G401 (cell line): ENCODE results near the gene FLYWCH2. TPM values are rescaled to one million over a fixed set of nuclear protein-coding genes. Genes with fewer than 3 reads are reported as not detected.
A peak's percentile ranks its signal among the peaks of the same experiment; 100 is the strongest.

Experiments used
- DNase-seq: peaks from one replicate; pipeline ENCODE4 v3.0.0-alpha.2; 2015; ENCODE audit warnings: low spot score
- in situ Hi-C: cut with HindIII; loops from 2 replicates; pipeline ENCODE4 v1.10.0; 2016; ENCODE audit warnings: low sequenced_read_pairs, mixed read lengths
- total RNA-seq: library from RNA; depleted of rRNA; stranded (reverse); fragments of >200 nt; shearing (Covaris generic); gene quantifications from 2 replicates; pipeline ENCODE4 v1.2.3, GENCODE V29; 2014

The FLYWCH2 gene
- total RNA-seq, 1 experiment from 2014 or later: 91.6 TPM

- no peak for DNase-seq
- in situ Hi-C loops: no loop called here
Measured at GRCh38 chr16:2852731-2853507, 30.1 kb upstream of the FLYWCH2 start.

- in situ Hi-C loops: no loop called here
- DNase-seq: no peak
Measured at GRCh38 chr16:2853531-2854073, 29.4 kb upstream of the FLYWCH2 start.

DNA sequence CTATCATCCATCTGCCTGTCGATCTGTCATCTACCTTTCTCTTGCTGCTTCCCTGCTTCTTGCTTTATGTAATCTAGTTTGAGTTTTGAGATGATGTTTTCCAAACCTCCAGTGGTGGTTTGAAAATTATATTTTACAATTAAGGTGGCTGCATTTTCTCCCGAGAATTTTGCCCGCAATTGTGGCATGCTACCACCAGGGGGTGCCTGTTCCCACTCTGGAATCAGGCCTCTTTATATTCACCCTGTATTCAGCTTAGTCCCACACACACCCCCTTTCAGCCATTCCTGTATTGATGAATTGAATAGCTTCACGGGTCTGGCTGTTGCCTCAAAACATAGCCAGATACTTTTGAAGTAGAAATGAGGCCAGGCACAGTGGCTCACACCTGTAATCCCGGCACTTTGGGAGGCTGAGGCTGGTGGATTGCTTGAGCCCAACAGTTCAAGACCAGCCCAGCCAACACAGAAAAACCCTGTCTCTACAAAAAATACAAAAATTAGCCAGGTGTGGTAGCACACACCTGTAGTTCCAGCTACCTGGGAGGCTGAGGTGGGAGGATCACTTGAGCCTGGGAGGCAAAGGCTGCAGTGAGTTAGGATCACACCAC lies 28.2 kb upstream of the FLYWCH2 start:
- in situ Hi-C loops: no loop called here
- DNase-seq: no peak

GRCh38 chr16:2855536-2855935 lies 27.5 kb upstream of the FLYWCH2 start:
- in situ Hi-C loops: no loop called here
- DNase-seq: no peak

GRCh38 chr16:2856061-2856670 lies 26.8 kb upstream of the FLYWCH2 start:
- DNase-seq: no peak
- in situ Hi-C loops: no loop called here

GRCh38 chr16:2856686-2857450 lies 26.1 kb upstream of the FLYWCH2 start:
- no peak for DNase-seq
- in situ Hi-C loops: no loop called here

- in situ Hi-C loops: no loop called here
- DNase-seq: no peak
Measured at GRCh38 chr16:2857451-2858244, 25.4 kb upstream of the FLYWCH2 start, which contains the start of gene PRSS22. TSS of gene PRSS22 (minus strand) at chr16:2858170. CDS start at chr16:2858104, 66 bp downstream.

DNA sequence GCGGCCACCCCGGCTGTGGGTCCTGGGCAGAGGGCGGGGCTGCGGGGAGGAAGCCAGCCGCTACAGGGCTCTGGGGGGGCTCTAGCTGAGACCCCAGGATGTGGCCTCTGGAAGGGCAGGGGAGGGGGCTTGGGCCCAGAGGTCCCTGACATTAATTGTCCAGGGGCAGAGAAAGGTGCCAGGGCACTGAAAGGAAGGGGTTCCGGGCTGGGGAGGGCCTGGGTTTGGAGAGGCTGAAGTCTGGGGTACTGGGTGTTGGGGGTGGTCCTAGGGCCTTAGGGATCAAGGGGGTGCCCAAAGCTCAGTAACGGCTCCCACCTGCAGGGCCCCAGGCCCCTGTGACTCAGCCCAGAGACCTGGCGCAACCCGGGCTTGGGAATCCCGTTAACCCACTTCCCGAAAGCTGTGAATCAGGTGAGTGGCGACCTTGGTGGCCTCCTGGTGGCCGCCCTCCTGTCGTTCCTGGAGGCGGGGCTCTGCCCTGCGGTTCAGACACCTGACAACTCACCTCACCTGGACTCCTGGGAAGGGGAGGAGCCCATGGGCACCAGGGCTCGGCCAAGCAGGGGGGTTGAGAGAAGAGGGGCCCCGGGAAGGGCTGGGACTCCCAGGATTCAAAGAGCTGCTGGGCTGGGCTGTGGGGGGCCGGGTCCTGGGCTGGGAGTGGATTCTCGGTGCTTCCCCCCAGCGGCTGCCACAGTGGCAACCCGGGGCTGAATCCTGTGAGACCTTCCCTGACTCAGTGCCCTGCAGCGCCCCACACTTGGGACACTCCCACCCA lies 24.6 kb upstream of the FLYWCH2 start:
- DNase-seq: no peak
- in situ Hi-C loops: no loop called here

GRCh38 chr16:2859686-2860265 lies 23.2 kb upstream of the FLYWCH2 start:
- DNase-seq: no peak
- in situ Hi-C loops: no loop called here

DNA sequence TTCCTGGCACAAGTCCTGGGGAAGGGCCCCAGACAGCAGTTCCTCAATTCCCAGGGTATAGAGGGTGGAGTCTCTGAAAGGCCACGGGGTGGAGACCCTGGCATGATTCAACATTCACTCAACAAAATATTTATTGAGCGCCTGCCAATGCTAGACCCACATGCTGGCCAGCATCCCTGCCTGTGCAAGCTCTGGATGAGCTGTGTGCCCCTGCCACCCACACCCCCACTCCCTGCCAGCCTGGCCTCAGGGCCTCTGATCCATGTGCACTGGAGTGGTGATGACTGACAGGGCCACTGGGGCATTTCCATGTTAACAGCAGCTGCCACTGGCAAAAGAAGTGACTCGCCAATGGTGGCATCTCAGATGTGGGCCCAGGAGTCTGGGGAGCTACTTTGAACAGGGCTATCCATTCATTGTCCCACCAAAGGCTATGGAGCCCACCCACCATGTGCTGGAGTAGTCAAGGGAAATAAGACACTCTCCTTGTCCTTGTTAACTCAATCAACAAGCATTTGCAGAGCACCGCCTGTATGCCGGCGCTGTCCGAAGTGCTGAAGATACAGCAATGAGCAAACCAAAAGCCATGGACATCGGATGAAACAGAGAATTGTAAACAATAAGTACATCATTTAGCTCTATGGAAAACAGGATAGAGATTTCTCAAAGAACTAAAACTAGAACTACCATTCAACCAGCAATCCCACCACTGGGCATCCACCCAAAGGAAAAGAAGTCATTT lies 22.0 kb upstream of the FLYWCH2 start:
- no peak for DNase-seq

GRCh38 chr16:2865651-2866050 lies 17.4 kb upstream of the FLYWCH2 start:
- in situ Hi-C loops: no loop called here
- no peak for DNase-seq

More for the DNA sequence above, 22.0 kb upstream of the FLYWCH2 start:
- in situ Hi-C loops: no loop called here

- in situ Hi-C loops: no loop called here
- DNase-seq: no peak
Measured at GRCh38 chr16:2866431-2866830, 16.6 kb upstream of the FLYWCH2 start.

- DNase-seq: no peak
- in situ Hi-C loops: no loop called here
Measured at GRCh38 chr16:2867661-2867986, 15.4 kb upstream of the FLYWCH2 start.

DNA sequence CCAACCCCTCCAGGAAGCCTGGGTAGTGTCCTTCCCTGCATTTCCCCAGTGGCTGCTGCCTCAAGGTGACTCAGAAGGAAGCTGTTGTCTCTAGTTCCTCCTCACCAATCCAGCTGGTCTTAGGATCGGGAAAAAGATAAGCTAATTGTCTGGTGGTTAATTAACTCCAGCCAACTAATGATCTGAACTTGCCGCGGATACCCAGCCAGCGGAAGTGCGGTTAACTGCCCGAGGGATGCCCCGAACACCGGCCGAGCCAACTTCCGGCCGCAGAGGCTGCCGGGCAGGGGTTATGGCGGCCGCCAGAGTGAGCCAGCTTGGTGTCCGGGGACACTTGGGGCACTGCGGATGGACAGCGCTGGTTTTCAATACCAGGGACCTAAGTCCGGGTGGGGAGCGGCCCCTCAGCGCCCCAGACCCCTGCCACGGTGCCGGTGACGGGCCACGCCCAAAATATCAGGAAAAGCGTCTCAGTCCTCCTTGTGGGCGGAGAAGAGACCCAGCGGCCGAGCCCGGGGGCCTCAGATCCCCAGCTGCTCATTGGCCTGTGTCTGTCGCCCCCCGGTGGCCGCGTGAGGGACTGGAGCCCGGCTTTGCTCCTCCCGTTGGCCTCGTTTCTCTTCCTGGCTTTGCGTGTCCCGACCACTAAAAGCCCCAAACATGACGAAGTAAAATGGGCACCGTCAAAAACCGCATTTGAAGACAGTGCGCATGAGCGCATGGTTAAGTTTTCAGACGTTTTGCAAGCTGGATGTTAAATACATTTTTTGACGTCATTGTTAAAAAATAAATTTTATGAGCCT lies 14.8 kb upstream of the FLYWCH2 start:
- DNase-seq: peak; percentile 91
- in situ Hi-C loops: no loop called here

DNA sequence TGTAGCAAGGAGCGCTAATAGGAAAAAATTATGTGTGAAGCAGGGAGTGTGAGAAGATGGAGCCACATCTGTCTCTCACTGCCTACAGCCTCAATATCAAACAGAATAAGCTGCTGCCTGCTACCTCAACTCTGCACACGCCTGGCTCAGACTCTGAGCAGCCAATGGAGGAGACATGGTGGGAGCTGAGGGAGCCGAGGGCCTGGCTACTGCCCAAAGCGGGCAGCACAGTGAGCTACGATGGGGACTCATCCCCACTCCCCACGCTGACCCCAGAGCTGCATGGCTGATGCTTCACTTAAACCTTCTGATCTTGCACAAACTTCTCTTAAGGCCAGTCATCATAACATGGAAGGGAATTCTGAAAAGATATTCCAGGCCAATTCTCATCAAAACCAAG lies 11.1 kb upstream of the FLYWCH2 start:
- in situ Hi-C loops: no loop called here
- no peak for DNase-seq
